Astrocyte (in vitro differentiated cells and primary cell): ENCODE data around the gene TMEM39A. TPM values are rescaled to one million over a fixed set of nuclear protein-coding genes. Genes with fewer than 3 reads are reported as not detected.

Experiments
- DNase-seq: peaks from one replicate; pipeline ENCODE4 v3.0.0-alpha.2; 2010; ENCODE audit warnings: low read depth
- FAIRE-seq: peaks from 2 replicates; lab custom pipeline; 2011; peaks lifted over from hg19 to GRCh38; lab: Jason Lieb, UNC
- H2AFZ ChIP-seq: 2 replicates; pipeline ENCODE4 v1.6.0; 2012; ENCODE audit warnings: low read depth, low read length, inconsistent platforms
- H3K27ac ChIP-seq: 2 replicates; pipeline ENCODE4 v1.5.1; 2011; ENCODE audit warnings: low read depth, low read length, inconsistent platforms
- H3K27me3 ChIP-seq: 2 replicates; pipeline ENCODE4 v1.6.0; 2011; ENCODE audit warnings: low read length, inconsistent platforms; ENCODE audit not compliant: insufficient read depth
- H3K36me3 ChIP-seq: 2 replicates; pipeline ENCODE4 v1.5.1; 2011; ENCODE audit warnings: low read length, inconsistent platforms; ENCODE audit not compliant: insufficient read depth
- H3K4me1 ChIP-seq: 2 replicates; pipeline ENCODE4 v1.5.1; 2011; ENCODE audit warnings: low read length, inconsistent platforms; ENCODE audit not compliant: insufficient read depth
- H3K4me2 ChIP-seq: 2 replicates; pipeline ENCODE4 v1.6.0; 2012; ENCODE audit warnings: low read length, inconsistent platforms
- H3K4me3 ChIP-seq: 2 replicates; pipeline ENCODE4 v1.5.1; 2011; ENCODE audit warnings: low read depth, mild to moderate bottlenecking, low read length, inconsistent platforms; ENCODE audit not compliant: insufficient read depth
- H3K79me2 ChIP-seq: 2 replicates; pipeline ENCODE4 v1.6.0; 2012; ENCODE audit warnings: mild to moderate bottlenecking, low read length, inconsistent platforms; ENCODE audit not compliant: insufficient read depth
- H3K9ac ChIP-seq: 2 replicates; pipeline ENCODE4 v1.6.0; 2012; ENCODE audit warnings: mild to moderate bottlenecking, low read length, inconsistent platforms
- H3K9me3 ChIP-seq: 2 replicates; pipeline ENCODE4 v1.5.1; 2012; ENCODE audit warnings: low read depth, mild to moderate bottlenecking, low read length, inconsistent platforms; ENCODE audit not compliant: insufficient read depth
- H4K20me1 ChIP-seq: 2 replicates; pipeline ENCODE4 v1.6.0; 2012; ENCODE audit warnings: low read length, inconsistent platforms; ENCODE audit not compliant: insufficient read depth
- H3K27ac Mint-ChIP-seq: one replicate; pipeline ENCODE4 v1.8.0; 2021; ENCODE audit warnings: mild to moderate bottlenecking, mixed read lengths; ENCODE audit not compliant: unreplicated experiment
- H3K27me3 Mint-ChIP-seq: one replicate; pipeline ENCODE4 v1.8.0; 2021; ENCODE audit warnings: low read depth, mixed read lengths; ENCODE audit not compliant: unreplicated experiment
- H3K36me3 Mint-ChIP-seq: one replicate; pipeline ENCODE4 v1.8.0; 2021; ENCODE audit warnings: low read depth, mixed read lengths; ENCODE audit not compliant: unreplicated experiment
- H3K4me1 Mint-ChIP-seq: one replicate; pipeline ENCODE4 v1.8.0; 2021; ENCODE audit warnings: low read depth, mixed read lengths; ENCODE audit not compliant: unreplicated experiment
- H3K4me3 Mint-ChIP-seq: one replicate; pipeline ENCODE4 v1.8.0; 2021; ENCODE audit warnings: mild to moderate bottlenecking, moderate library complexity, mixed read lengths; ENCODE audit not compliant: unreplicated experiment
- H3K9me3 Mint-ChIP-seq: one replicate; pipeline ENCODE4 v1.8.0; 2021; ENCODE audit warnings: mild to moderate bottlenecking, mixed read lengths; ENCODE audit not compliant: unreplicated experiment
- EZH2 ChIP-seq: IDR thresholded peaks from 2 replicates; pipeline ENCODE4 v1.6.1; 2012; ENCODE audit warnings: mild to moderate bottlenecking, low read length, inconsistent platforms; ENCODE audit not compliant: insufficient read depth
- total RNA-seq: library from RNA; stranded (reverse); gene quantifications from 2 replicates; pipeline ENCODE4 v1.2.1, GENCODE V29; 2021
- TF ChIP-seq, protein P1 (sequence below): IDR thresholded peaks from 2 replicates; pipeline ENCODE4 v1.5.1; 2011; ENCODE audit warnings: low read depth, mild to moderate bottlenecking, inconsistent platforms, low read length, moderate library complexity; ENCODE audit not compliant: insufficient read depth

The TMEM39A gene
- total RNA-seq, 1 donor from 2014 or later: 53.4 TPM

DNA sequence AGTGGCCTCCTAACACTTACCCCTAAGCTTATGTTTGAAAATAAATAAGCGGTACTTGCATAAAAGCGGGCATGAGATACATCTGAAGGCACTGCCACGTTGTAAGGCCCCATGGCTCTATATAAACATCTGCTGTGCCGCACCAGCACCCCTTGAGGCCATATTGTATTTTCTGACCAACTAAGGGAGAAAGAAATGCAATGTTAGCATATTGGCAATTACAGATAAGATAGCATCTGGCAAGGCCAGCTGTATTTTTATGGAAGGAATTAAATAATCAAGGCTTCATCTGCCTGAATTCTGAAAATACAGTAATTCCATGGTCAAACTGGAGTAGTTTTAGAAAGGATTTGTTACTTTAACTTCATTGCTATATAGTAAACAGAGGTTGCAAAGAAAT is 28.7 kb downstream of the TMEM39A start:
- Histone ChIP-seq H3K79me2 (peaks cover 9% of the 10 kb centered on the region), H3K4me2 (no peak overlapping the region), H3K27me3 (no peaks in the 10 kb centered on the region), H4K20me1 (peaks cover 47% of the 10 kb centered on the region), H3K9me3 (no peaks in the 10 kb centered on the region), H2AFZ (no peak overlapping the region), H3K27ac (no peak overlapping the region), H3K36me3 (peaks cover 69% of the 10 kb centered on the region), H3K4me1 (no peaks in the 10 kb centered on the region), H3K4me3 (no peak overlapping the region), H3K9ac (no peak overlapping the region)
- Mint-ChIP-seq H3K27ac (no peak overlapping the region), H3K4me1 (peaks cover 8% of the 10 kb centered on the region), H3K36me3 (peaks cover 36% of the 10 kb centered on the region), H3K4me3 (no peak overlapping the region), H3K27me3 (no peaks in the 10 kb centered on the region), H3K9me3 (no peaks in the 10 kb centered on the region)
- TF ChIP-seq EZH2: no peak
- TF ChIP-seq, protein P1, sequence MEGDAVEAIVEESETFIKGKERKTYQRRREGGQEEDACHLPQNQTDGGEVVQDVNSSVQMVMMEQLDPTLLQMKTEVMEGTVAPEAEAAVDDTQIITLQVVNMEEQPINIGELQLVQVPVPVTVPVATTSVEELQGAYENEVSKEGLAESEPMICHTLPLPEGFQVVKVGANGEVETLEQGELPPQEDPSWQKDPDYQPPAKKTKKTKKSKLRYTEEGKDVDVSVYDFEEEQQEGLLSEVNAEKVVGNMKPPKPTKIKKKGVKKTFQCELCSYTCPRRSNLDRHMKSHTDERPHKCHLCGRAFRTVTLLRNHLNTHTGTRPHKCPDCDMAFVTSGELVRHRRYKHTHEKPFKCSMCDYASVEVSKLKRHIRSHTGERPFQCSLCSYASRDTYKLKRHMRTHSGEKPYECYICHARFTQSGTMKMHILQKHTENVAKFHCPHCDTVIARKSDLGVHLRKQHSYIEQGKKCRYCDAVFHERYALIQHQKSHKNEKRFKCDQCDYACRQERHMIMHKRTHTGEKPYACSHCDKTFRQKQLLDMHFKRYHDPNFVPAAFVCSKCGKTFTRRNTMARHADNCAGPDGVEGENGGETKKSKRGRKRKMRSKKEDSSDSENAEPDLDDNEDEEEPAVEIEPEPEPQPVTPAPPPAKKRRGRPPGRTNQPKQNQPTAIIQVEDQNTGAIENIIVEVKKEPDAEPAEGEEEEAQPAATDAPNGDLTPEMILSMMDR: no peak
- DNase-seq: no peak
- FAIRE-seq: no peak

DNA sequence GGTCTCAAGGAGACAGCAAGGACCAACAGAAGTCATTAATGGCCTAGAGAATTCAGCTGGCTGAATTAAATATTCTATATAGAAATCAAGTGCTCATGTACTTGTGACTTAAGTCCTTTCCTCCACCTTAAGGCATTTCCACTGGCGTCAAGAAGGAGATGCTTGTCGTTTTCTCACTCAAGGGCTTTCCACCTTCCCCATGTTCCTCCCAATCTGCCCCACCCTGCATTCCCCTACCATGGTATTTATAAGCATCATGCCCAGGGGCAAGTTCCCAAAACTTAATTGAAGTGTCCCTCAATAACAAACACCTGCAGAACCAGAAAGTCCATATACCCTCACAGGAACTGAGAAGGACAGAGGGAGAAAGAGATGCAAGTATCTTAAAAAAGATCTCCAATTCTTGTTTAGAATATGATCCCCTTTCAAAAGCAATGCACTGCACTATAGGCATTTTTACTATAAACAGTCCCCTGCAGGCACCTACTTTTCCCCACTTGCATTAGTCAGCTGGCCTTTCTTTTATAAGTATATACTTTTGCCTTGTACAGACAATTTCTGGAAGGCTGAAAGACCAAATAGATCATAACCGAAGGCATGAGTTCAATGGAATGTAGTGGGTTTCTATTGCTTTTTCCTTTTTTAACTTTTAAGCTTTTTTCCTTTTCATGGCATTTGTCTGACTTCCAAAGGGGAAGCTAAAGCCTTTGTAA is 29.6 kb downstream of the TMEM39A start:
- peaks cover 77% of the 10 kb centered on the region for H3K36me3 ChIP-seq
- DNase-seq (no peak), FAIRE-seq (no peak)
- H3K4me3 Mint-ChIP-seq: no peak overlapping the region
- H3K4me2 ChIP-seq: no peak overlapping the region
- no peaks in the 10 kb centered on the region for H3K27me3 ChIP-seq
- peaks cover 47% of the 10 kb centered on the region for H4K20me1 ChIP-seq
- H3K4me3 ChIP-seq: no peak overlapping the region
- no peaks in the 10 kb centered on the region for H3K9me3 ChIP-seq
- H3K4me1 Mint-ChIP-seq: peaks cover 8% of the 10 kb centered on the region
- TF ChIP-seq, protein P1: no peak
- TF ChIP-seq EZH2: no peak
- H3K27ac ChIP-seq: no peak overlapping the region
- H3K79me2 ChIP-seq: peaks cover 9% of the 10 kb centered on the region
- no peak overlapping the region for H3K27ac Mint-ChIP-seq
- no peak overlapping the region for H2AFZ ChIP-seq
- H3K4me1 ChIP-seq: no peaks in the 10 kb centered on the region
- H3K36me3 Mint-ChIP-seq: peaks cover 42% of the 10 kb centered on the region
- H3K9ac ChIP-seq: no peak overlapping the region
- no peaks in the 10 kb centered on the region for H3K27me3 Mint-ChIP-seq
- H3K9me3 Mint-ChIP-seq: no peaks in the 10 kb centered on the region

DNA sequence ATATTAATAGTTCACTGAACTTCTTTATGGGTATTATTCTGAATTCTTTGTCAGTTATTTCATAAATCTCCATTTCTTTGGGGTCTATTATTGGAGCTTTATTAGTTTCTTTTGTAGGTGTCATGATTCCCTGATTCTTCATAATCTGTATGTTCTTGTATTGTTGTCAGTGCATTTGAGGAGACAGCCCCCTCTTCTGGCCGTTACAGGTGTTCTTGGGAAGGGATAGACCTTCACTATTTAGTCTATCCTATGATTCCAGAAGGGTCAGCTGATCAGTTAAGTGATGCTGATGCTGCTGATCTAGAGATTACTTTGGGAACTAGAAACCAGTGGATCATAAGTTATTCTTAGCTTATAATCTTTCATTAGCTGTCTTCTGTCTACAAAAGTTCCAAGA is 34.9 kb downstream of the TMEM39A start:
- TF ChIP-seq, protein P1: no peak
- no peak for TF ChIP-seq EZH2
- FAIRE-seq (no peak), DNase-seq (no peak)
- H3K4me1 ChIP-seq: no peaks in the 10 kb centered on the region
- Mint-ChIP-seq H3K4me3 (no peak overlapping the region), H3K36me3 (peaks cover 34% of the 10 kb centered on the region), H3K9me3 (peaks cover 16% of the 10 kb centered on the region), H3K27me3 (no peaks in the 10 kb centered on the region), H3K27ac (no peak overlapping the region), H3K4me1 (peaks cover 8% of the 10 kb centered on the region)
- H3K27ac ChIP-seq: no peak overlapping the region
- no peak overlapping the region for H2AFZ ChIP-seq
- H3K79me2 ChIP-seq: no peaks in the 10 kb centered on the region
- no peak overlapping the region for H3K4me3 ChIP-seq
- peaks cover 47% of the 10 kb centered on the region for H3K36me3 ChIP-seq
- H4K20me1 ChIP-seq: peaks cover 15% of the 10 kb centered on the region
- no peak overlapping the region for H3K4me2 ChIP-seq
- no peak overlapping the region for H3K9ac ChIP-seq
- H3K9me3 ChIP-seq: peaks cover 4% of the 10 kb centered on the region
- H3K27me3 ChIP-seq: no peaks in the 10 kb centered on the region
